ENCODE data around the gene CELSR3.

CELSR3 gene

DNA sequence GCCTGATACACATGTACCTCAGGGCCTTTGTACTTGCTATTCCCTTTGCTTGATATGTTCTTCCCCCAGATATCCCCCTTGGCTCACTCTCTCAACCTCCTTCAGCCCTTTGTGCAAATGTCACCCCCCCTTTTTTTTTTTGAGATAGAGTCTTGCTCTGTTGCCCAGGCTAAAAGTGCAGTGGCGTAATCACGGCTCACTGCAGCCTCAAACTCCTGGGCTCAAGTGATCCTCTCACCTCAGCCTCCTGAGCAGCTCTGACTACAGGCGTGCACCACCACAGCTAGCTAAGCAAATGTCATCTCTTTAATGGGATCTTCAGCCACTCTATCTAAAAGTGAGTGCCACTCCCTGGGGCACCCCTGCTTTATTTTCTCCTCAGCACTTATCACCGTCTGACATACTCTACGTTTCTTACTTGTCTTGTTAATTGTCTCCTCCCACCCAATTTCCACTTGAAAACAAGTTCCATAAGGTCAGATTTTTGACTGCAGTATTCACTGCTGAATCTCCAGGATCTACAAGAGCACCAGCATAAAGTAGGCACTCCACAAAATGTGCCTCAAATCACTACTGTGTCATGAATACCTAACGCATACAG, 39.7 kb upstream of the CELSR3 start:
- Histone ChIP-seq H3K9me3 (ENCODE audit: control extremely low read depth in 1 of 5, control insufficient read depth in 4 of 5, insufficient read depth in 2 of 5, low read depth in 1 of 5, low read length in 4 of 5) (no peaks in the 10 kb centered on the region), H3K27me3 (replicated peaks in 2 of 5; ENCODE audit: control insufficient read depth in 4 of 5, insufficient read depth in 5 of 5, low read length in 4 of 5) (no peaks in the 10 kb centered on the region), H3K4me3 (ENCODE audit: control insufficient read depth in 1 of 7, extremely low read depth in 1 of 7, insufficient read depth in 4 of 7, low read depth in 2 of 7, low read length in 6 of 7) (no peak overlapping the region), H3K36me3 (ENCODE audit: control insufficient read depth in 4 of 4, insufficient read depth in 4 of 4, low read length in 3 of 4) (peaks cover 7 to 64% (median 38%) of the 10 kb centered on the region in 4 experiments), H3K4me1 (ENCODE audit: control extremely low read depth in 1 of 4, control insufficient read depth in 4 of 4, insufficient read depth in 4 of 4, low read length in 3 of 4) (no peaks in the 10 kb centered on the region), H3K27ac (ENCODE audit: insufficient read depth in 1 of 2, low read depth in 1 of 2, low read length in 2 of 2, poor library complexity in 1 of 2, severe bottlenecking in 2 of 2) (no peak overlapping the region)
- CTCF ChIA-PET, result interaction anchor here (1.0 to 2.1 kb wide), 3 partner anchors 11 to 37 kb away, joined by 3 to 4 read pairs (median 3); no protein-coding TSS in a partner anchor
- no peak for DNase-seq
- POLR2A ChIA-PET, result no interaction called here
- WGBS (ENCODE audit: insufficient coverage), result 98% methylated on average over 5 of the region's 6 CpGs

DNA sequence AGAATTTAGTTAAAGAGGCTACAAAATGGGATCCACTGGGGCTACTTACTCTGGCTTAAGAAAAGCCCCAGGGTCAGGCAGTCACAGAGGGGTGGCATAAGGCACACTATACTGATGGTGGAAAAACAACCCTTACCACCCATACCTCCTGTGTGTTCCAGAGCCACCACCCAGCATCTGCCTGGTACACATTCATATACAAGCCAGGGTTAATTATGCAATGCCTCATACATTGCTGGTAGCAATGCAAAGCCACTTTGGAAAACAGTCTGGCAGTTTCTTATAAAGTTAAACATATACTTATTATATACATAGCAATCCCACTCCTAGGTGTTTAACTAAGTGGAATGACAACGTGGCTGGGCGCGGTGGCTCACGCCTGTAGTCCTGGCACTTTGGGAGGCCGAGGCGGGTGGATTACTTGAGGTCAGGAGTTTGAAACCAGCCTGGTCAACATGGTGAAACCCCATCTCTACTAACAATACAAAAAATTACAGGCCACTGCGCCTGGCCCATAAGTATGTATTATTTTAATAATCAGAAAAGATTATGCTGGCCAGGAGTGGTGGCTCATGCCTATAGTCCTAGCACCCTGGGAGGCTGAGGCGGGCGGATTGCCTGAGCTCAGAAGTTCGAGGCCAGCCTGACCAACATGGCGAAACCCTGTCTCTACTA, 38.2 kb upstream of the CELSR3 start:
- H3K27ac ChIP-seq (ENCODE audit: insufficient read depth in 1 of 2, low read depth in 1 of 2, low read length in 2 of 2, poor library complexity in 1 of 2, severe bottlenecking in 2 of 2), result no peak overlapping the region
- H3K4me1 ChIP-seq (ENCODE audit: control extremely low read depth in 1 of 4, control insufficient read depth in 4 of 4, insufficient read depth in 4 of 4, low read length in 3 of 4), result no peaks in the 10 kb centered on the region
- peaks cover 7 to 57% (median 38%) of the 10 kb centered on the region in 4 experiments for H3K36me3 ChIP-seq (ENCODE audit: control insufficient read depth in 4 of 4, insufficient read depth in 4 of 4, low read length in 3 of 4)
- ChIA-PET CTCF (interaction anchor here (2.1 kb wide), 1 partner anchor 10 kb away, joined by 4 read pairs; no protein-coding TSS in a partner anchor), POLR2A (no interaction called here)
- no peak for DNase-seq
- H3K27me3 ChIP-seq (replicated peaks in 2 of 5; ENCODE audit: control insufficient read depth in 4 of 5, insufficient read depth in 5 of 5, low read length in 4 of 5), result no peaks in the 10 kb centered on the region
- 95% methylated on average over 4 of the region's 11 CpGs for WGBS (ENCODE audit: insufficient coverage)
- H3K9me3 ChIP-seq (ENCODE audit: control extremely low read depth in 1 of 5, control insufficient read depth in 4 of 5, insufficient read depth in 2 of 5, low read depth in 1 of 5, low read length in 4 of 5), result no peaks in the 10 kb centered on the region
- no peak overlapping the region for H3K4me3 ChIP-seq (ENCODE audit: control insufficient read depth in 1 of 7, extremely low read depth in 1 of 7, insufficient read depth in 4 of 7, low read depth in 2 of 7, low read length in 6 of 7)

DNA sequence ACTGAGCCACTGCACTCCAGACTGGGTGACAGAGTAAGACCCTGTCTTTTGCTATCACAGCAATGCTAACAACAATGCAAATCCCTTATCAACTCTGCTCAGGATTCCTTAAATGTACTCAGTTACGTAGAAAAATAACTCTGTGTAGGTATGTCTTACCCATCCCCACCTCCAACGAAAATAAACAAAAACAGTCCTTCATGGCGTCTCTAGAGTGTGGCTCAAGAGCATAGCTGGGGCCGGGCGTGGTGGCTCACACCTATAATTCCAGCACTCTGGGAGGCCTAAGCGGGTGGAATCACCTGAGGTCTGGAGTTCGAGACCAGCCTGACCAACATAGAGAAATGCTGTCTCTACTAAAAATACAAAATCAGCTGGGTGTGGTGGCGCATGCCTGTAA, 36.2 kb upstream of the CELSR3 start:
- ChIA-PET POLR2A (no interaction called here), CTCF (interaction anchor here (0.7 to 2.4 kb wide), 8 partner anchors 9 to 164 kb away, joined by 3 to 7 read pairs (median 3); partner anchors contain the start of gene NCKIPSD)
- 97% methylated on average over 5 of the region's 8 CpGs for WGBS (ENCODE audit: insufficient coverage)
- Histone ChIP-seq H3K9me3 (ENCODE audit: control extremely low read depth in 1 of 5, control insufficient read depth in 4 of 5, insufficient read depth in 2 of 5, low read depth in 1 of 5, low read length in 4 of 5) (no peaks in the 10 kb centered on the region), H3K4me3 (ENCODE audit: control insufficient read depth in 1 of 7, extremely low read depth in 1 of 7, insufficient read depth in 4 of 7, low read depth in 2 of 7, low read length in 6 of 7) (no peak overlapping the region), H3K36me3 (ENCODE audit: control insufficient read depth in 4 of 4, insufficient read depth in 4 of 4, low read length in 3 of 4) (peaks cover 10 to 68% (median 50%) of the 10 kb centered on the region in 4 experiments), H3K27me3 (replicated peaks in 2 of 5; ENCODE audit: control insufficient read depth in 4 of 5, insufficient read depth in 5 of 5, low read length in 4 of 5) (no peaks in the 10 kb centered on the region), H3K27ac (ENCODE audit: insufficient read depth in 1 of 2, low read depth in 1 of 2, low read length in 2 of 2, poor library complexity in 1 of 2, severe bottlenecking in 2 of 2) (no peak overlapping the region), H3K4me1 (ENCODE audit: control extremely low read depth in 1 of 4, control insufficient read depth in 4 of 4, insufficient read depth in 4 of 4, low read length in 3 of 4) (no peaks in the 10 kb centered on the region)
- no peak for DNase-seq

DNA sequence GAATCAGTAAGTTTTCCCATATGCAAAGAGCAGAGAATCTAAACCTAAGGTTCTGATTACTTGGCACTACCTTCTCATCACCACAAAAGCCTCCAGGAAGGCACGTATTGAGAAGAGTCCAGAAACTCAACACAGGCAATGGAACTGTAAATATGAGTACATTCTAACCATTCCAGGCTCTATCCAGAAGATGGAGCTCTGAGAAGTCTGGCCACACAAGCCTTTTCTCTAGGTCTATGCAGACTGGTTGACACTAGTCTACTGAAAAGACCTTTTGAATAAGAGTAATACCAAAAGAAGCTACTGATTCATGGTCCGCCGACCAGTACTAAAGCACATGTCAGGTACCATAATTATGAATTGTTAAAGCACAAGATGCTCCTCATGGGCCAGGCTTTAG, 35.3 kb upstream of the CELSR3 start:
- H3K27me3 ChIP-seq (replicated peaks in 2 of 5; ENCODE audit: control insufficient read depth in 4 of 5, insufficient read depth in 5 of 5, low read length in 4 of 5), result no peaks in the 10 kb centered on the region
- no peaks in the 10 kb centered on the region for H3K9me3 ChIP-seq (ENCODE audit: control extremely low read depth in 1 of 5, control insufficient read depth in 4 of 5, insufficient read depth in 2 of 5, low read depth in 1 of 5, low read length in 4 of 5)
- WGBS (ENCODE audit: insufficient coverage), result 96% methylated on average over 3 of the region's 3 CpGs
- no peak overlapping the region for H3K27ac ChIP-seq (ENCODE audit: insufficient read depth in 1 of 2, low read depth in 1 of 2, low read length in 2 of 2, poor library complexity in 1 of 2, severe bottlenecking in 2 of 2)
- ChIA-PET POLR2A (no interaction called here), CTCF (interaction anchor here (0.6 to 2.4 kb wide), 8 partner anchors 8 to 618 kb away, joined by 3 to 7 read pairs (median 3); no protein-coding TSS in a partner anchor)
- no peak overlapping the region for H3K4me3 ChIP-seq (ENCODE audit: control insufficient read depth in 1 of 7, extremely low read depth in 1 of 7, insufficient read depth in 4 of 7, low read depth in 2 of 7, low read length in 6 of 7)
- peaks cover 14 to 76% (median 57%) of the 10 kb centered on the region in 4 experiments for H3K36me3 ChIP-seq (ENCODE audit: control insufficient read depth in 4 of 4, insufficient read depth in 4 of 4, low read length in 3 of 4)
- DNase-seq, result no peak
- no peaks in the 10 kb centered on the region for H3K4me1 ChIP-seq (ENCODE audit: control extremely low read depth in 1 of 4, control insufficient read depth in 4 of 4, insufficient read depth in 4 of 4, low read length in 3 of 4)

DNA sequence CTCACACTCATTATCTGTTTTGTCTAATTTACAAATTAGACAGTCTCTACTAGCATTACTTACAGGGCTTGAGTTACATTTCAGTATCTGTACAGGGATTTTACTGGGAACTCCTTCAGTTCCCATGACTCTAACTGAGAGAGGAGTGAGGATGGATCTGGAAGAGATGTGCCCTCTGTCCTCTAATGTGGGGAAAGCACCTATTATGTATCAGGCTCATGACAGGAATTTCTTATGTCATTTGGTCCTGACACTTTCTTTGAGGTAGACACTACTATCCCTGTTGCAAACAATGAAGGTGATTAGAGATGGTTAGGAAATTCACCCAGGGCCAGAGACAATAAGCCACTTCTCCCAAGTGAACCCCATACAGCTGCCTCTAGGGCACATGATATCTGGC, 33.9 kb upstream of the CELSR3 start:
- Histone ChIP-seq H3K27me3 (replicated peaks in 2 of 5; ENCODE audit: control insufficient read depth in 4 of 5, insufficient read depth in 5 of 5, low read length in 4 of 5) (no peaks in the 10 kb centered on the region), H3K36me3 (ENCODE audit: control insufficient read depth in 4 of 4, insufficient read depth in 4 of 4, low read length in 3 of 4) (peaks cover 19 to 80% (median 67%) of the 10 kb centered on the region in 4 experiments), H3K4me3 (ENCODE audit: control insufficient read depth in 1 of 7, extremely low read depth in 1 of 7, insufficient read depth in 4 of 7, low read depth in 2 of 7, low read length in 6 of 7) (no peak overlapping the region), H3K27ac (ENCODE audit: insufficient read depth in 1 of 2, low read depth in 1 of 2, low read length in 2 of 2, poor library complexity in 1 of 2, severe bottlenecking in 2 of 2) (no peak overlapping the region), H3K9me3 (ENCODE audit: control extremely low read depth in 1 of 5, control insufficient read depth in 4 of 5, insufficient read depth in 2 of 5, low read depth in 1 of 5, low read length in 4 of 5) (no peaks in the 10 kb centered on the region), H3K4me1 (ENCODE audit: control extremely low read depth in 1 of 4, control insufficient read depth in 4 of 4, insufficient read depth in 4 of 4, low read length in 3 of 4) (no peaks in the 10 kb centered on the region)
- no peak for DNase-seq
- POLR2A ChIA-PET, result no interaction called here
- CTCF ChIA-PET, result interaction anchor here (1.3 kb wide), 1 partner anchor 10 kb away, joined by 3 read pairs; no protein-coding TSS in a partner anchor

DNA sequence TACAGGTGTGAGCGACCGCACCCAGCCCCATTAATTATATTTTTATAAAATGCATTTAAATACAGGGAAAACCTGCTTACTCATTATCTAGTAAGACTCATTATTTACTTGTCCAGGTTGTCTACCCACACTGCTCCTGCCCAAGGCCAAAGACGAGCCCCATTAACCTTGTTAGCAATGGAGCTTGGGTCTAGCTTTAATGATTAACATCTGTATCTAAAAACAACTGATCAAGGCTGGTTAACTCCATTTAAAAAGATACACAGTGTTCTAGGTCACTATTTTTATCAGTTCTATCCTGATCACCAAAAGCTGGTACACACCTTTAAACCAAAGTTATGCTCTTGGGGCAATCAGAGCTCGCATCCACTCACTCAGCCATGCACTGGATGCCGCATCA, 33.5 kb upstream of the CELSR3 start:
- Histone ChIP-seq H3K36me3 (ENCODE audit: control insufficient read depth in 4 of 4, insufficient read depth in 4 of 4, low read length in 3 of 4) (peaks cover 19 to 81% (median 69%) of the 10 kb centered on the region in 4 experiments), H3K27ac (ENCODE audit: insufficient read depth in 1 of 2, low read depth in 1 of 2, low read length in 2 of 2, poor library complexity in 1 of 2, severe bottlenecking in 2 of 2) (no peak overlapping the region), H3K4me3 (ENCODE audit: control insufficient read depth in 1 of 7, extremely low read depth in 1 of 7, insufficient read depth in 4 of 7, low read depth in 2 of 7, low read length in 6 of 7) (no peak overlapping the region), H3K27me3 (replicated peaks in 2 of 5; ENCODE audit: control insufficient read depth in 4 of 5, insufficient read depth in 5 of 5, low read length in 4 of 5) (no peaks in the 10 kb centered on the region), H3K4me1 (ENCODE audit: control extremely low read depth in 1 of 4, control insufficient read depth in 4 of 4, insufficient read depth in 4 of 4, low read length in 3 of 4) (no peaks in the 10 kb centered on the region), H3K9me3 (ENCODE audit: control extremely low read depth in 1 of 5, control insufficient read depth in 4 of 5, insufficient read depth in 2 of 5, low read depth in 1 of 5, low read length in 4 of 5) (no peaks in the 10 kb centered on the region)
- WGBS (ENCODE audit: insufficient coverage), result 100% methylated on average over 2 of the region's 5 CpGs
- ChIA-PET POLR2A (interaction anchor here (0.6 kb wide), 1 partner anchor 28 kb away, joined by 3 read pairs; no protein-coding TSS in a partner anchor), CTCF (interaction anchor here (1.1 to 1.2 kb wide), 3 partner anchors 10 to 43 kb away, joined by 3 to 4 read pairs (median 3); partner anchors contain the start of gene NCKIPSD)
- DNase-seq, result no peak

DNA sequence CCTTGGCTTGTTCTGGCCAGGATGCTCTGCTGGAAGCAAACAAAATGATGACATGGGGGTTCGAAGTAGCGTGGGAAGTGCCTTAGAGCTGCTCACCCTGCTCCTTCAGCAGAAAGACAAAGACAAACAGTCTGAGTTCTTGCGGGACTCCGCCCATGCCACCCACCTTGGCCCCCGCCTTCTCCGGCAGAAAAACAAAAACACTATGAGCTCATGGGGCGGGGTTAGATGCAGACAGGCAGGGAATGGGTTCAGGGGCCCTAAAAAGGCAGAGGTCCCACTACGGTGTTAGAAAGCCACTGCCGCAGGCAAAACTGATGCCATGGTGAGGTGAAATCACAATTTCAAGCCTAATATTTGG, 32.7 kb upstream of the CELSR3 start:
- no peak overlapping the region for H3K27ac ChIP-seq (ENCODE audit: insufficient read depth in 1 of 2, low read depth in 1 of 2, low read length in 2 of 2, poor library complexity in 1 of 2, severe bottlenecking in 2 of 2)
- POLR2A ChIA-PET, result no interaction called here

More for the DNA sequence above, 32.7 kb upstream of the CELSR3 start:
- 97% methylated on average over 8 of the region's 9 CpGs for WGBS (ENCODE audit: insufficient coverage)
- Histone ChIP-seq H3K4me3 (ENCODE audit: control insufficient read depth in 1 of 7, extremely low read depth in 1 of 7, insufficient read depth in 4 of 7, low read depth in 2 of 7, low read length in 6 of 7) (no peak overlapping the region), H3K4me1 (ENCODE audit: control extremely low read depth in 1 of 4, control insufficient read depth in 4 of 4, insufficient read depth in 4 of 4, low read length in 3 of 4) (no peaks in the 10 kb centered on the region), H3K36me3 (ENCODE audit: control insufficient read depth in 4 of 4, insufficient read depth in 4 of 4, low read length in 3 of 4) (peaks cover 19 to 83% (median 71%) of the 10 kb centered on the region in 4 experiments), H3K27me3 (replicated peaks in 2 of 5; ENCODE audit: control insufficient read depth in 4 of 5, insufficient read depth in 5 of 5, low read length in 4 of 5) (no peaks in the 10 kb centered on the region), H3K9me3 (ENCODE audit: control extremely low read depth in 1 of 5, control insufficient read depth in 4 of 5, insufficient read depth in 2 of 5, low read depth in 1 of 5, low read length in 4 of 5) (no peaks in the 10 kb centered on the region)
- no peak for DNase-seq
- CTCF ChIA-PET, result interaction anchor here (1.1 to 1.2 kb wide), 3 partner anchors 10 to 44 kb away, joined by 3 to 4 read pairs (median 3); partner anchors contain the start of gene NCKIPSD

All from common myeloid progenitor, CD34-positive (primary cell).